ENCODE results near the gene PRMT3. TPM values are rescaled to one million over a fixed set of nuclear protein-coding genes. Genes with fewer than 3 reads are reported as not detected.

The PRMT3 gene
- total RNA-seq, 1 experiment from 2014 or later, result 22.6 TPM

- Histone ChIP-seq H2BK120ac (ENCODE audit: low read depth, low read length, poor library complexity, severe bottlenecking) (no peak overlapping the region), H2AK5ac (ENCODE audit: insufficient read length, low read length) (no peak overlapping the region)
- H3K9me3 Mint-ChIP-seq, result no peaks in the 10 kb centered on the region; a peak in 1 of 5 replicates
Measured at GRCh38 chr11:20351751-20352262, 35.7 kb upstream of the PRMT3 start.

More at GRCh38 chr11:20351751-20352262, 35.7 kb upstream of the PRMT3 start:
- Histone ChIP-seq H3K18ac (ENCODE audit: insufficient read length, low read depth, low read length) (no peak overlapping the region), H2AFZ (ENCODE audit: low read length) (no peak overlapping the region), H2BK15ac (ENCODE audit: low read depth, low read length) (no peak overlapping the region), H3K79me2 (ENCODE audit: insufficient read depth, low read length) (no peaks in the 10 kb centered on the region), H4K20me1 (ENCODE audit: control insufficient read depth, insufficient read depth, insufficient read length) (no peaks in the 10 kb centered on the region), H2BK12ac (ENCODE audit: insufficient read length, low read depth, low read length) (no peak overlapping the region), H3K23me2 (ENCODE audit: insufficient read length, low read depth, low read length, poor library complexity, severe bottlenecking) (no peaks in the 10 kb centered on the region), H3T11ph (ENCODE audit: low read length) (no peak overlapping the region), H2BK5ac (ENCODE audit: insufficient read length, low read length) (no peak overlapping the region), H3K27me3 (ENCODE audit: insufficient read depth, low read length) (no peaks in the 10 kb centered on the region), H3K27ac (ENCODE audit: insufficient read length, low read depth, low read length) (no peak overlapping the region), H3K4me2 (ENCODE audit: insufficient read depth, insufficient read length, low read length) (no peak overlapping the region), H3K4me1 (ENCODE audit: insufficient read depth, low read length) (no peaks in the 10 kb centered on the region), H3K4ac (ENCODE audit: low read depth, low read length) (no peak overlapping the region), H3K56ac (ENCODE audit: insufficient read length, low read depth, low read length) (no peak overlapping the region), H3K23ac (ENCODE audit: insufficient read length, low read depth, low read length) (no peak overlapping the region), H3K14ac (ENCODE audit: insufficient read depth, low read length) (no peak overlapping the region), H3K79me1 (ENCODE audit: insufficient read depth, low read depth, low read length, poor library complexity, severe bottlenecking) (no peaks in the 10 kb centered on the region), H4K91ac (ENCODE audit: insufficient read length, low read depth, low read length) (no peak overlapping the region), H2BK20ac (ENCODE audit: low read depth, low read length, poor library complexity, severe bottlenecking) (no peak overlapping the region), H3K9me3 (ENCODE audit: control insufficient read depth, low read depth, low read length) (no peaks in the 10 kb centered on the region), H4K5ac (ENCODE audit: insufficient read length, low read depth, low read length) (no peak overlapping the region), H4K8ac (replicated peaks; ENCODE audit: insufficient read length, low read depth, low read length) (no peak overlapping the region), H3K9ac (ENCODE audit: extremely low read depth, insufficient read length, low read length) (no peak overlapping the region)
- WGBS (ENCODE audit: extremely low coverage, insufficient read length, low lambda C conversion rate), result no CpG with 5 or more reads among the region's 2 CpGs
- no peak for DNase-seq
- no peaks in the 10 kb centered on the region for H3K36me3 Mint-ChIP-seq (ENCODE audit: insufficient read depth in 1 of 3, low read depth in 3 of 3)
- H3K27ac Mint-ChIP-seq, result no peak overlapping the region
- TF ChIP-seq, protein P1, sequence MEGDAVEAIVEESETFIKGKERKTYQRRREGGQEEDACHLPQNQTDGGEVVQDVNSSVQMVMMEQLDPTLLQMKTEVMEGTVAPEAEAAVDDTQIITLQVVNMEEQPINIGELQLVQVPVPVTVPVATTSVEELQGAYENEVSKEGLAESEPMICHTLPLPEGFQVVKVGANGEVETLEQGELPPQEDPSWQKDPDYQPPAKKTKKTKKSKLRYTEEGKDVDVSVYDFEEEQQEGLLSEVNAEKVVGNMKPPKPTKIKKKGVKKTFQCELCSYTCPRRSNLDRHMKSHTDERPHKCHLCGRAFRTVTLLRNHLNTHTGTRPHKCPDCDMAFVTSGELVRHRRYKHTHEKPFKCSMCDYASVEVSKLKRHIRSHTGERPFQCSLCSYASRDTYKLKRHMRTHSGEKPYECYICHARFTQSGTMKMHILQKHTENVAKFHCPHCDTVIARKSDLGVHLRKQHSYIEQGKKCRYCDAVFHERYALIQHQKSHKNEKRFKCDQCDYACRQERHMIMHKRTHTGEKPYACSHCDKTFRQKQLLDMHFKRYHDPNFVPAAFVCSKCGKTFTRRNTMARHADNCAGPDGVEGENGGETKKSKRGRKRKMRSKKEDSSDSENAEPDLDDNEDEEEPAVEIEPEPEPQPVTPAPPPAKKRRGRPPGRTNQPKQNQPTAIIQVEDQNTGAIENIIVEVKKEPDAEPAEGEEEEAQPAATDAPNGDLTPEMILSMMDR (conservative IDR thresholded peaks at IDR 0.05), result no peak
- H3K4me3 Mint-ChIP-seq, result no peak overlapping the region
- no peaks in the 10 kb centered on the region; a peak in 1 of 4 replicates for H3K4me1 Mint-ChIP-seq
- H3K27me3 Mint-ChIP-seq (ENCODE audit: low read depth), result peaks cover 13% of the 10 kb centered on the region
